ENCODE measurements around the gene ITGAL.

The ITGAL gene

GRCh38 chr16:30570636-30571444 lies 98.3 kb downstream of the ITGAL start:
- Mint-ChIP-seq H3K9me3 (no peaks in the 10 kb centered on the region), H3K27ac (peak overlapping the region; percentile 92), H3K27me3 (no peaks in the 10 kb centered on the region), H3K4me3 (peak overlapping the region; percentile 85), H3K4me1 (peaks cover 45% of the 10 kb centered on the region), H3K36me3 (no peaks in the 10 kb centered on the region)

DNA sequence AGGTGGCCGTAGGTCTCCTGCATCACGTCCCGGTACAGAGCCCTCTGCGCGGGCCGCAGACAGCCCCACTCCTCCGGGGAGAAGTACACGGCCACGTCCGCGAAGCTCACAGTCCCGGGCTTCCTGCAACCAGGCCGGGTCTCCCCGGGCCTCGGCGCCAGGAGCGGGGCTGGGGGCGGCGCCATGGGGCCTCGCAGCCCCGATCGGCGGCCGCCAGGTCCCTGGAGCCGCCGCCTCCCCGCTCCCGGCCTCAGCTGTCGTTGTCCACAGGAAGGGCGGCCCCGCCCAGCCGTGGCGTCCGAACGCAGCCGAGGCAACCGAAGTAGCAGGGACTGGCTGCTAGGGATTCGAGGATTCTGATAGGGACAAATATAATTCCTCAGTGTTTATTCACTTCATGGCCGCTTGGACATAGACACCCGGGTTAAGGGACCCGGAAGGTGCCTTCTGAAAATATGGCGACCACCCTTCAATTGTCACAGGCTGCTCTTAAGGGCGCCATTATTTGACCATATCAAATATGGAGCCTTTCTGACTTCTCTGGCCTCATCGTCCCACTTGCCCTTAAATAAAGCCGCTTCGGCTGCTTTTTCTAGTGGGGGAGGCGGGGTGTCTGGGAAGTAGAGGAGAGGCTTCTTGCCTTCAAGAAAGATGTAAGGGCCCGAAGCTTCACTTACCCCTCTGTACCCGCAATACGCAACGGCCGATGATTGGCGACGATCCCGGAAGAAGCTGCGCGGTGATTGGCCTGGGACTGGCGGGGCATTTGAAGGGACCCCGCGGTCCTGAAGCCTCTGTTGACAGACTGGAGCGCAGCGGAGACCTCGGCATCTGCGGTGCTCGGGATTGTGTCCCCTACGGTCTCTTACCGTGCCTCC lies 99.1 kb downstream of the ITGAL start, which contains the start of gene ZNF688:
ZNF688 (minus strand) TSS at position 270 of the 878 bp plus-strand sequence; CDS start at position 185, 85 bp downstream.
- Mint-ChIP-seq H3K27ac (peak within 1 kb of the TSS; percentile 92), H3K4me3 (peak within 1 kb of the TSS; percentile 89), H3K36me3 (no peaks in the 10 kb centered on the region), H3K9me3 (no peaks in the 10 kb centered on the region), H3K27me3 (no peaks in the 10 kb centered on the region), H3K4me1 (peaks cover 40% of the 10 kb centered on the region)

Data from activated naive CD4-positive, alpha-beta T cell treated with anti-CD3 and anti-CD28 coated beads, Interleukin-2, amount 50 U/mL, for 24 hours (primary cell).